ENCODE data around the gene SNX27.
A peak's percentile ranks its signal among the peaks of the same experiment; 100 is the strongest.

The SNX27 gene

DNA sequence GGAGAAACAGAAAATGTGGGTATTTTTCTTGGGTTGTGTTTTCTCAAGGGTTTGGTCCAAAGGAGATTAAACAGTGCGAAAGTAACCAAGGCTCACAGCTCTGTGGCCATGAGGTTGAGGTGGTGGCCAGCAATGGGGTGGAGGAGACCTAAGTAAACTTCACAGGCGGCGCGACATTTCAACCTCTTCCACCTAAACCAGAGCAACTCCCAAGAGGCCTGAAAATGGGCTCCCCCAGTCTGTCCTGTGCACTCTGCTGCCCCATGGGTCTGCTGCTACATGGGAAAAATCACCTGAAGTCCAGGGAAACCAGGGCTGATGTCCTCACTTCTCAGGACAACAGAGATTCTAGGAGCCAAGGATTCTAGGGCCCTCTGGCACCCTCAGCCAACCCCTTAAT lies 92.4 kb downstream of the SNX27 start:
- Histone ChIP-seq H4K8ac (ENCODE audit: low read depth, low read length) (no peak overlapping the region), H2BK12ac (ENCODE audit: low read length) (no peak overlapping the region), H3K14ac (ENCODE audit: low read length) (no peak overlapping the region), H3K9ac (ENCODE audit: low read depth, low read length, poor library complexity) (no peak overlapping the region), H3K9me3 (replicated peaks in 1 of 2; ENCODE audit: control insufficient read depth in 2 of 2, insufficient read depth in 1 of 2, low read depth in 1 of 2, low read length in 2 of 2) (no peaks in the 10 kb centered on the region), H2BK5ac (ENCODE audit: low read length) (no peak overlapping the region), H2AFZ (ENCODE audit: low read length) (no peak overlapping the region), H3K4me2 (ENCODE audit: insufficient read depth, low read length, poor library complexity, severe bottlenecking) (no peak overlapping the region), H3K23ac (ENCODE audit: low read depth, low read length, poor library complexity) (no peak overlapping the region), H3K27ac (replicated peaks; ENCODE audit: low read length) (no peak overlapping the region), H2AK5ac (ENCODE audit: low read depth, low read length) (no peak overlapping the region), H3K4ac (ENCODE audit: low read length) (no peak overlapping the region), H4K91ac (ENCODE audit: low read depth, low read length, poor library complexity) (no peak overlapping the region), H3K79me1 (ENCODE audit: low read depth, low read length) (no peaks in the 10 kb centered on the region), H3K4me3 (ENCODE audit: low read length in 2 of 2) (no peak overlapping the region), H3K36me3 (replicated peaks in 1 of 2; ENCODE audit: control insufficient read depth in 2 of 2, insufficient read depth in 2 of 2, low read length in 2 of 2) (peaks cover 7 to 32% of the 10 kb centered on the region in 2 donors), H3K4me1 (ENCODE audit: control insufficient read depth in 2 of 2, insufficient read depth in 1 of 2, low read depth in 1 of 2, low read length in 2 of 2) (peaks cover under 1 to 21% of the 10 kb centered on the region in 2 donors), H2BK120ac (ENCODE audit: low read depth, low read length) (no peak overlapping the region), H2BK15ac (ENCODE audit: low read length) (no peak overlapping the region), H3K27me3 (ENCODE audit: control insufficient read depth in 3 of 3, insufficient read depth in 3 of 3, low read depth in 1 of 3, low read length in 3 of 3) (no peaks in the 10 kb centered on the region), H3K18ac (ENCODE audit: low read length) (no peak overlapping the region)
- DNase-seq (ENCODE audit: low spot score) = no peak
- no CpG with 5 or more reads among the region's 4 CpGs for WGBS, 2 donors (ENCODE audit: extremely low coverage in 2 of 2, insufficient read length in 2 of 2, insufficient replicate concordance in 1 of 2)

DNA sequence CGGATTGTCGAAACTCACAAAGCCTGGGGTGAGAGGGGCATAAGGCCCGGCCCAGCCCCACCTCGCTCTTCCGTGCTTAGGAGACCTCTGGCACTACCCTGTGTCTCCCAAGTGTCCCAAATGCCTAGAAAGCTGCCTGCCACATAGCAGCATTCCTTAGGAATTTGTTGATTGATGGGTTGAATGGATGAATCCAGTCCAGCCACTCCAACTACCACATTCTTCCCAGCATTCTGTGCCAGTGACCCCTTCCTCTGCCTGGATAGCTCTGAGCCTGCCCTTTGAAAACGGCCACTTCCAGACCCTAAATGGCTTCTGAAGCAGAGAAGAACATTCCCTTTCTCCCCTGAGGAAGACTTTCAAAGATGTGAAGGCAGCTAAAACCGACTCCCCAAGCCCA lies 93.3 kb downstream of the SNX27 start:
- Histone ChIP-seq H3K27ac (replicated peaks; ENCODE audit: low read length) (no peak overlapping the region), H3K18ac (ENCODE audit: low read length) (no peak overlapping the region), H2BK15ac (ENCODE audit: low read length) (no peak overlapping the region), H2AK5ac (ENCODE audit: low read depth, low read length) (no peak overlapping the region), H4K91ac (ENCODE audit: low read depth, low read length, poor library complexity) (no peak overlapping the region), H4K8ac (ENCODE audit: low read depth, low read length) (no peak overlapping the region), H3K36me3 (replicated peaks in 1 of 2; ENCODE audit: control insufficient read depth in 2 of 2, insufficient read depth in 2 of 2, low read length in 2 of 2) (peaks cover 7 to 23% of the 10 kb centered on the region in 2 donors), H3K9me3 (replicated peaks in 1 of 2; ENCODE audit: control insufficient read depth in 2 of 2, insufficient read depth in 1 of 2, low read depth in 1 of 2, low read length in 2 of 2) (no peaks in the 10 kb centered on the region), H2BK12ac (ENCODE audit: low read length) (no peak overlapping the region), H3K4me2 (ENCODE audit: insufficient read depth, low read length, poor library complexity, severe bottlenecking) (no peak overlapping the region), H3K27me3 (ENCODE audit: control insufficient read depth in 3 of 3, insufficient read depth in 3 of 3, low read depth in 1 of 3, low read length in 3 of 3) (no peaks in the 10 kb centered on the region), H3K4me1 (ENCODE audit: control insufficient read depth in 2 of 2, insufficient read depth in 1 of 2, low read depth in 1 of 2, low read length in 2 of 2) (peaks cover 10 to 30% of the 10 kb centered on the region in 2 donors), H2BK120ac (ENCODE audit: low read depth, low read length) (no peak overlapping the region), H2AFZ (ENCODE audit: low read length) (no peak overlapping the region), H3K79me1 (ENCODE audit: low read depth, low read length) (no peaks in the 10 kb centered on the region), H3K14ac (ENCODE audit: low read length) (no peak overlapping the region), H3K9ac (ENCODE audit: low read depth, low read length, poor library complexity) (no peak overlapping the region), H2BK5ac (ENCODE audit: low read length) (no peak overlapping the region), H3K4me3 (ENCODE audit: low read length in 2 of 2) (no peak overlapping the region), H3K4ac (ENCODE audit: low read length) (no peak overlapping the region), H3K23ac (ENCODE audit: low read depth, low read length, poor library complexity) (no peak overlapping the region)
- DNase-seq (ENCODE audit: low spot score) = no peak
- WGBS, 2 donors (ENCODE audit: extremely low coverage in 2 of 2, insufficient read length in 2 of 2, insufficient replicate concordance in 1 of 2) = no CpG with 5 or more reads among the region's 7 CpGs

DNA sequence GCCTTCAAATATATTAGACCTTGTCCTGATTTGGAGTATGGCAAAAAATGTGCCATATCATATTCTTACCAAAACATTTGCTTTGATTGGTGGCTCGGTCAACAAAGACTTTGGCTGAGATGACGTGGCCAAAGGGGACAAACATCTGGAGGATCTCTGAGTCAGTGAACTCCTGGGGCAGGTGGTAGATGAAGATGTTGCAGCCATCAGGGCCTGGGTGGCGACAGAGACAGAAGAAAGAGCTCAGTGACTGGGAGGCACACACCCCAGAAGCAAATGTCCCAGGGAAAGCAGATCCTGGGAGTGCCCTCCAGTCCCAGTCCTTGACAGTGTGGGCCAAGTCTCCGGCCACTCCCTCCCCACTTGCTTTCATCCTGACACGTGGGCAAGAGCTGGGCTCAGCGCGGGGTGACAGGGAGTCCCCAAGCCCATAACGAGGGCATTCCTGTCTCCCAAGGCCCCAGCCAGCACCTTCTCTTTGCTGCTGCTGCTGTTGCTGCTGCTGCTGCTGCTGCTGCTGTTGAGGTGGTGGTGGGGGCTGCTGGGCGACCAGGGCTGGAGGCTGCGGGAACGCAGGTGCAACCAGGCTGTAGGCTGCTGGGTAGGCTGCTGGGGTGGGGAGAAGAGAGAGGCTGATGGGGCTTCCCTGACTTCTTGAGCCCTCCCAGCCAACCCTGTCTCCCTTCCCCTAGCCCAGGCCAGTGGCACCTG lies 94.1 kb downstream of the SNX27 start:
- no peak overlapping the region for H3K18ac ChIP-seq (ENCODE audit: low read length)
- DNase-seq (ENCODE audit: low spot score) = no peak
- H3K4me2 ChIP-seq (ENCODE audit: insufficient read depth, low read length, poor library complexity, severe bottlenecking) = no peak overlapping the region
- H3K14ac ChIP-seq (ENCODE audit: low read length) = peak overlapping the region; percentile 9
- H3K36me3 ChIP-seq (replicated peaks in 1 of 2; ENCODE audit: control insufficient read depth in 2 of 2, insufficient read depth in 2 of 2, low read length in 2 of 2) = peaks cover 6 to 15% of the 10 kb centered on the region in 2 donors
- H2AK5ac ChIP-seq (ENCODE audit: low read depth, low read length) = peak overlapping the region; percentile 34
- peaks cover 13 to 36% of the 10 kb centered on the region in 2 donors for H3K4me1 ChIP-seq (ENCODE audit: control insufficient read depth in 2 of 2, insufficient read depth in 1 of 2, low read depth in 1 of 2, low read length in 2 of 2)
- peak overlapping the region; percentile 52 for H3K23ac ChIP-seq (ENCODE audit: low read depth, low read length, poor library complexity)
- no peak overlapping the region for H4K91ac ChIP-seq (ENCODE audit: low read depth, low read length, poor library complexity)
- H3K9ac ChIP-seq (ENCODE audit: low read depth, low read length, poor library complexity) = peak overlapping the region; percentile 56
- H2BK120ac ChIP-seq (ENCODE audit: low read depth, low read length) = no peak overlapping the region
- no CpG with 5 or more reads among the region's 11 CpGs for WGBS, 2 donors (ENCODE audit: extremely low coverage in 2 of 2, insufficient read length in 2 of 2, insufficient replicate concordance in 1 of 2)
- no peak overlapping the region for H2BK5ac ChIP-seq (ENCODE audit: low read length)
- H2BK15ac ChIP-seq (ENCODE audit: low read length) = no peak overlapping the region
- no peaks in the 10 kb centered on the region for H3K9me3 ChIP-seq (replicated peaks in 1 of 2; ENCODE audit: control insufficient read depth in 2 of 2, insufficient read depth in 1 of 2, low read depth in 1 of 2, low read length in 2 of 2)
- no peak overlapping the region for H3K27ac ChIP-seq (replicated peaks; ENCODE audit: low read length)
- no peak overlapping the region for H2AFZ ChIP-seq (ENCODE audit: low read length)
- H3K27me3 ChIP-seq (ENCODE audit: control insufficient read depth in 3 of 3, insufficient read depth in 3 of 3, low read depth in 1 of 3, low read length in 3 of 3) = no peaks in the 10 kb centered on the region
- no peak overlapping the region for H4K8ac ChIP-seq (ENCODE audit: low read depth, low read length)
- H3K79me1 ChIP-seq (ENCODE audit: low read depth, low read length) = no peaks in the 10 kb centered on the region
- no peak overlapping the region for H3K4me3 ChIP-seq (ENCODE audit: low read length in 2 of 2)
- no peak overlapping the region for H3K4ac ChIP-seq (ENCODE audit: low read length)
- no peak overlapping the region for H2BK12ac ChIP-seq (ENCODE audit: low read length)

DNA sequence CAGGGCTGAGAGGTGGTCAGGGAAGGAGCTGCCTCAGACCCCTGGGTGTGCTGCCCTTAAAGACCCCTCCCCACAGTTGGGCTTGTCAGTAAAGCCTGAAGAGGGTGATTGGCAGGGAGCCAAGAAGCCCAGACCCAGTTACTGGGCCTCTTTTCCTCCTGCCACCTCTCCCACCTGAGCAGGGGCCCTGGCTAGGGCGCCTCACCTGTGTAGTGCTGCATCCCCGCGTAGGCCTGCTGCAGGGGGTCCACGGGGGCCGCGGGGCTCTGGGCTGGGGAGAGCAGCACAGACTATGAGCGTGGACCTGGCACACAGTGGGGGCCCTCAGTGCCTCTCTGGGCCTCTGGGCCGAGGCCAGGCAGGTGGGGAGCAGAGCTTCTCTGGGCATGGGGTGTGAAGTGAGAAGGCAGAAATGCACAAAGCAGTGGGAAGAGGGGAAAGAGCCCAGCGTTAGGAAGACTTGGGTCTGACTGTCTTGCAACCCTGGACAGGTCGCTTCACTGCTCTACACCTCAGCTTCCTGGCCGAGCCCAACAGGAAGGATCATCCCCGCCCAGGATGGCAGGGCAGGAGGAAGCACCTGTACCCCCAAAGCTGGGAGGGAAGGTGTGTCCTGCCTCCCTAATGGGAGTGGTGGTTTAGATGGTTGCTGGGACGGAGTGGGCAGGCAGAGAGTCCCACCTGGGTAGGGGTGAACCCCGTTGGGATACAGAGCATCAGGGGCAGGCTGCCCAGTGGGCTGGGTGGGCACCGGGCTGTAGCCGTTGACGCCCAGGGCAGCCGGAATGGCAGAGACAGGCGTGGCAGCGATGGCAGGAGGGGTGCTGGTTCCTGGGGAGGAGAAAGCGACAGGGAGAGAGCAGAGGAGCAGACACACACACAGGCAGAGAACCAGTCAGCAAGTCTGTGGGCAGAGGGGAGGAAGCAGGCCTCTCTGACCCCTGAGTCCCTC lies 94.9 kb downstream of the SNX27 start:
- peak overlapping the region; percentile 0 for H2BK5ac ChIP-seq (ENCODE audit: low read length)
- no peak overlapping the region for H2BK120ac ChIP-seq (ENCODE audit: low read depth, low read length)
- no peak overlapping the region for H4K91ac ChIP-seq (ENCODE audit: low read depth, low read length, poor library complexity)
- no peak overlapping the region for H2AK5ac ChIP-seq (ENCODE audit: low read depth, low read length)
- H3K9me3 ChIP-seq (replicated peaks in 1 of 2; ENCODE audit: control insufficient read depth in 2 of 2, insufficient read depth in 1 of 2, low read depth in 1 of 2, low read length in 2 of 2) = peaks cover 0 to 2% of the 10 kb centered on the region in 2 donors
- H3K36me3 ChIP-seq (replicated peaks in 1 of 2; ENCODE audit: control insufficient read depth in 2 of 2, insufficient read depth in 2 of 2, low read length in 2 of 2) = peaks cover 2 to 7% of the 10 kb centered on the region in 2 donors
- H4K8ac ChIP-seq (ENCODE audit: low read depth, low read length) = peak overlapping the region; percentile 23
- peak overlapping the region; percentile 56 for H3K9ac ChIP-seq (ENCODE audit: low read depth, low read length, poor library complexity)
- H3K79me1 ChIP-seq (ENCODE audit: low read depth, low read length) = no peaks in the 10 kb centered on the region
- no peak overlapping the region for H2BK12ac ChIP-seq (ENCODE audit: low read length)
- no peak overlapping the region for H3K4me2 ChIP-seq (ENCODE audit: insufficient read depth, low read length, poor library complexity, severe bottlenecking)
- H2AFZ ChIP-seq (ENCODE audit: low read length) = no peak overlapping the region
- H3K27me3 ChIP-seq (ENCODE audit: control insufficient read depth in 3 of 3, insufficient read depth in 3 of 3, low read depth in 1 of 3, low read length in 3 of 3) = no peaks in the 10 kb centered on the region
- no peak overlapping the region for H3K27ac ChIP-seq (replicated peaks; ENCODE audit: low read length)
- DNase-seq (ENCODE audit: low spot score) = no peak
- H3K4me3 ChIP-seq (ENCODE audit: low read length in 2 of 2) = no peak overlapping the region
- H2BK15ac ChIP-seq (ENCODE audit: low read length) = no peak overlapping the region
- peaks cover 20 to 41% of the 10 kb centered on the region in 2 donors for H3K4me1 ChIP-seq (ENCODE audit: control insufficient read depth in 2 of 2, insufficient read depth in 1 of 2, low read depth in 1 of 2, low read length in 2 of 2)
- no peak overlapping the region for H3K23ac ChIP-seq (ENCODE audit: low read depth, low read length, poor library complexity)
- H3K4ac ChIP-seq (ENCODE audit: low read length) = no peak overlapping the region
- peak overlapping the region; percentile 45 for H3K18ac ChIP-seq (ENCODE audit: low read length)
- H3K14ac ChIP-seq (ENCODE audit: low read length) = peak overlapping the region; percentile 47
- WGBS, 2 donors (ENCODE audit: extremely low coverage in 2 of 2, insufficient read length in 2 of 2, insufficient replicate concordance in 1 of 2) = no CpG with 5 or more reads among the region's 21 CpGs

Measured in neuronal stem cell (in vitro differentiated cells).